ENCODE measurements around the gene PIGZ.
"Not testable (repeated sequence)": the region's sequence is repeated elsewhere in the genome, so short reads cannot be mapped to it uniquely, and the experiment has no call there.

The PIGZ gene

DNA sequence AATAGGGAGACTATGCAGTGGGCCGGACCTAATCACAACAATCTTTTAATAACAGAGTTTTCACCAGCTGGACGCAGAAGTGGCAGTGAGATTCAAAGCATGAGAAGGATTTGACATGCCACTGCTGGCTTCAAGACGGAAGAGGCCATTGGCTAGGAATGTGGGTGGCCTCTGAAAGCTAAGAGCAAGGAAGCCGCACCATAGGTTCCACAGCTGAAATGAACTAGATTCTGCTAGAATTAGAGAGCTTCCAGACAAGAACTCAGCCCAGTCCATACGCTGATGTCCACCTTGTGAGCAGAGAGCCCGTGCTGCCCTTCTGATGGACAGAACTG is 19.4 kb downstream of the PIGZ start:
- DNase-seq (ENCODE audit: low read depth): no peak

DNA sequence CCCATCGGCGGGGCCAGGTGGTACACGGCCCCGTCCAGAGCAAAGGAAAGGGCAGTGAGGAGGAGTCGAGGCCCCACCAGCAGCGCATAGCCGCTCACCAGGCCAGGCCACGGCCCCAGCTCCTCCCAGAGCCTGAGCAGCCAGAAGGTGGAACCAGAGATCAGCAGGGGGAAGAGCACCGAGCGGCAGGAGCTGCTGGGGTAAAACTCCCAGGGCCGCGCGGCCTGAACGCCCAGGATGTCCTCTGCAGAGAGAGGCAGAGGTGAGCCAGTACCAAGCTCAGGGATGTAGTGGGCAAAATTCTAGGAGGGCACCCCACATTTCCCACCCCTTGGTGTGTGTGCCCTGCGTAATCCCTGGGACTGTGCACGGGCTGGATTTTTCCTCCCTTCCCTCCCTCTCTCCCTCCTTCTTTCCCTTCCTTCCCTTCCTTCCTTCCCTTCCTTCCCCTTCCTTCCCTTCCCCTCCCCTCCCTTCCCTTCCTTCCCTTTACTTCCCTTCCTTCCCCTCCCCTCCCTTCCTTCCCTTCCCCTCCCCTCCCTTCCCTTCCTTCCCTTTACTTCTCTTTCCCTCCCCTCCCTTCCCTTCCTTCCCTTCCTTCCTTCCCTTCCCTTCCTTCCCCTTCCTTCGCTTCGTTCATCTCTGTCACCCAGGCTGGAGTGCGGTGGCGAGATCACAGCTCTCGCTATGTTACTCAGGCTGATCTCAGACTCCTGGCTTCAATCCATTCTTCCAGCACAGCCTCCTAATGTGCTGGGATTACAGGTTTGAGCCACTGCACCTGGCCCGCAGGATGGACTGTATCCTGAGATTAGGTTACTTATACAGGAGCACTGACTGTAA is 20.0 kb downstream of the PIGZ start:
- no peak for DNase-seq (ENCODE audit: low read depth)

DNA sequence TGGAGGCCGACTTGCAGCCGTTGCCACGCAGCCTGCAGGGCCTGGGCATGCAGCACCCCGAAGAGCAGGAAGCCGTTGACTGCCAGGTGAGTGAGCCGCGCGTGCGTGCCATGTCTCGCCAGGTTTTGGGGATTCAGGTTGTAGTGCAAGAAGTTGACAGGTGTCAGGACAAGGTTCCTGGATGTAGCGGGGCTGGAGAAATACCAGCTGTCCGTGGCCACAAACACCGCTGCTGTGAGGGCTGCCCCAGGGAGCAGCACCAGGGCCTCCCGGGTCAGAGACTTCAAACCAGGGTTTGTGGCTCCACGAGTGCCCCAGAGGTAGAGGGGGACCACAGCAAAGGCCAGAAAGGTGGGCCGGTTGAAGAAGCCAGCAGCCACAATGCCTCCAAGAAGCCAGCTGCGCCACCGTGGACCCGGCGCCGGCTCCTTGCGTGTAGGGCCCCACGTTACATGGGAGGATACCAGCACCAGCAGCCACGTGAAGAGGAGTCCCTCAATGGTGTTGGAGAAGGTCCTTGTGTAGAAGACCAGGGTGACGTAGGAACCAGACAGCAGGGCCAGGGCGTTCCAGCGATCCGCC is 20.7 kb downstream of the PIGZ start:
- DNase-seq (ENCODE audit: low read depth): no peak

DNA sequence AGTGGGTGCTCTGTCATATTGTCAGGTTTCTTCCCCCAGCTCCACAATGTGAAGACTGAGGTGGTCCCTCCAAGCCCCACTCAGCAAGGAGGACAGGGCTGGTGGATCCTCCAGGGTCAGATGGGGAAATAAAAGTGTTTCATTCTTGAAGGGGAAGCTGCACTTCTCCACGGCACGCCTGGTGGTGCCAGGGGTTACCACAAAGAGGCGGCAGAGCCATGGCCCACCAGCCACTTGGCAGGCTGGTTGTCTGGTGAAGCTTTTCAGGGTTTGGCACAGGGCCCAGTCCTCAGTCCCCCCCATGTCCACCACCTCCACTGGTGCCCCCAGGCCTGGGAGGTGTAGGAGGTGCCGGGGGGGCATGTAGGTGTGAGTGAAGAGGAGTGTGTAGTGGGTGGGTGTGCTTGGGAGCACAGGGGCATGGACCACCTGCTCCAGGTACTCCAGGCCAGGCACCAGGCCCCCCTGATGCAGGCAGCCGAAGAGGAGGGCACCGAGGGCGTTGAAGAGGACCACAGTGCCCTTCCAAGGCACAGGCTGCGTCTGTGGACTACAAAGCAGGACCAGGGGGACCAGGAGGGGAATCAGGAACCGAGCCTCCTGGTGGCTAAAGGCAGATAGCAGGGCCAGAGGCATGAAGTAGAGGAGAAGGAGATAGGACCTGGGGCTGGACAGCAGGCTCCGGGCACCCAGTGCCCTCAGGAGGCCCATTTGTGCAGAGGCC is 21.3 kb downstream of the PIGZ start:
- DNase-seq (ENCODE audit: low read depth): no peak

DNA sequence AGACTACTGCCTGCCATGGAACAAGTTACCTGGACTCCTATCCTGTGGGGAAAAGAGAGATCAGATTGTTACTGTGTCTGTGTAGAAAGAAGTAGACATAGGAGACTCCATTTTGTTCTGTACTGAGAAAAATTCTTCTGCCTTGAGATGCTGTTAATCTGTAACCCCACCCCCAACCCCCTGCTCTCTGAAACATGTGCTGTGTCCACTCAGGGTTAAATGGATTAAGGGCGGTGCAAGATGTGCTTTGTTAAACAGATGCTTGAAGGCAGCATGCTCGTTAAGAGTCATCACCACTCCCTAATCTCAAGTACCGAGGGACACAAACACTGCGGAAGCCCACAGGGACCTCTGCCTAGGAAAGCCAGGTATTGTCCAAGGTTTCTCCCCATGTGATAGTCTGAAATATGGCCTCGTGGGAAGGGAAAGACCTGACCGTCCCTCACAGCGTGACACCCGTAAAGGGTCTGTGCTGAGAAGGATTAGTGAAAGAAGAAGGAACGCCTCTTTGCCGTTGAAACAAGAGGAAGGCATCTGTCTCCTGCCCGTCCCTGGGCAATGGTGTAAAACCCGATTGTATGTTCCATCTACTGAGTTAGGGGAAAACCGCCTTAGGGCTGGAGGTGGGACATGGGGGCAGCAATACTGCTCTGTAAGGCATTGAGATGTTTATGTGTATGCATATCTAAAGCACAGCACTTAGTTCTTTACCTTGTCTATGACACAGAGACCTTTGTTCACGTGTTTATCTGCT is 24.4 kb downstream of the PIGZ start:
- not testable (repeated sequence) for DNase-seq (ENCODE audit: low read depth)

DNA sequence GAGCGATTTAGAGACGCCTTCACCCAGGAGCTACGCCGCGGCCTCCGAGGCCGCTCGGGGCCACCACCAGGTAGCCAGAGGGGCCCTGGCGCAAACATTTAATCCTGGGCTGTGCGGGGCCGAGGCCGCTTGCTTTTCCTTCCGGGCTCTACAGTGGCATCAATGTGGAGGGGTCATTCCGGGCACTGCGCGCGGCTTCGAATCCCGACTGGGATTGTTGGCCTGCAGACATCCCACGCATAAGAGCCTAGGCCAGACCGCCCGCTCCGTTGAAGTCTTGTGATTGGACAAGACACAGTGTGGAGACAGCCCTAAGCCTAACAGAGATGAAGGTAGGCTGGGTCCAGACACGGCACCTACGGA is 25.7 kb downstream of the PIGZ start:
- DNase-seq (ENCODE audit: low read depth): no peak

DNA sequence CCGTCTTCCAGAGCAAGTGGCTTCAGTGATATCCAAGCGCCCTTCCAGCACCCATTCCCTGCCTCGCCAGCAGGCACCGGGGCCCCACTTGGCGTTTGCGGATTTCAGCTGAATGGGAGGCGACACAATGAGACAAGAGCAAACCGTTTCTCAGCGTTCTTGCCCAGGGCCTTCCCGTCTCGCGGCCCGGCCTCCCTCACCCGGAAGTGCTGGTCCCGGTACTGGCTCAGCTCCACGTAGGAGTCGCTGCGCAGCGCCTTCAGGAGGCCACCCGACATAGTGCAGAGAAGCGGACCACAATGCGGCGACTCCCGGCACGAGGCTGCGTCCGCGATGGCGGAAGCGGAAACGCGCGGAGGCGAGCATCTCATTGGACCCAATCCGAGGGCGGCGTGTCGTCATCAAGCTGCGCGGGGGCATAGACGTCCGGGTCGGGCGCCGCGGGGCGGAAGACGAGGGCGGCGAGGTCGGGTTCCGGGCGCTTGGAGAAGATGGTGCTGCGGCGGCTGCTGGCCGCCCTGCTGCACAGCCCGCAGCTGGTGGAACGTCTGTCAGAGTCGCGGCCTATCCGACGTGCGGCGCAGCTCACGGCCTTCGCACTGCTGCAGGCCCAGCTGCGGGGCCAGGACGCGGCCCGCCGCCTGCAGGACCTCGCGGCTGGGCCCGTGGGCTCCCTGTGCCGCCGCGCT is 26.3 kb downstream of the PIGZ start, which contains the start of gene NCBP2:
Gene NCBP2, minus strand, starts transcription at position 303 of the 689 bp plus-strand sequence. Its CDS starts 25 bp downstream, at position 278.
- DNase-seq (ENCODE audit: low read depth): peak; percentile 89

DNA sequence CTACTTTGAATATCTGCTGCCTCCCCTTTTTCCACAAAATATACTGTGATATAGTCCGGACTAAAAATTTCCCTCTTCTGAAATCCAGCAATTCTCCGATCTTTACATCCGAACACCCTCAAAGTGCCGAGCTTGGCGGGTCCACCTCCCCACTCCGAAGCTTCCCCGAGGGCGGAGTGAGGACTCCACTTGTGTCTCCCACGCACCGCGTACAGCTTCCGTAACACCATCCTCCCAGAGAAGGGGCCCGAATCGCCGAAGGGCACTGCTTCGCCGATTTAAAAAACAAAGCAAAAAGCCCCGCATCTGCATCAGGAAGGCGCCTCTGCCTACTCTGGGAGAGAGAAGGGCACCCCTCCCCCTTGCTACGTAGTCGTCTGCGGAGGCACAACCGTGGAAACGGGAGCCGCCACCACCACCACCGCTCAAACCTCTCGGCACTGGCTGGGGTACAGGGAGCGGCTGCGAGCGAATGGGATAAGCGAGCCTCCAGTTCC is 26.9 kb downstream of the PIGZ start:
- DNase-seq (ENCODE audit: low read depth): peak; percentile 18

DNA sequence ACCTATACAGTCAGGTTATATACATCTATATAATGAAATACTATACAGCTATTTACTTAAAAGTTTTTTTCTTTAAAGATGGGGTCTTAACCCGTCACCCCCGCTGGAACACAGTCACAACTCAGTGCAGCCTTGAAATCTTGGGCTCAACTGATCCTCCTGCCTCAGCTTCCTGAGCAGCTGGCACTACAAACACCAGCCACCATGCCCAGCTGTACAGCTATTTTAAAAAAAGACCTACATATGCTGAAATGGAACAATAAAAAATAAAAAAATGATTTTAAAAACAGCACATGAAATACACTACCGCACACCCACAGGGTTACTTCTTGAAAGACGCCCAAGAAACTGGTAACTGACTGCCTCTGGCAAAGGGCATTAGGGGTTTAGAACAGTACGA is 30.1 kb downstream of the PIGZ start:
- DNase-seq (ENCODE audit: low read depth): no peak

DNA sequence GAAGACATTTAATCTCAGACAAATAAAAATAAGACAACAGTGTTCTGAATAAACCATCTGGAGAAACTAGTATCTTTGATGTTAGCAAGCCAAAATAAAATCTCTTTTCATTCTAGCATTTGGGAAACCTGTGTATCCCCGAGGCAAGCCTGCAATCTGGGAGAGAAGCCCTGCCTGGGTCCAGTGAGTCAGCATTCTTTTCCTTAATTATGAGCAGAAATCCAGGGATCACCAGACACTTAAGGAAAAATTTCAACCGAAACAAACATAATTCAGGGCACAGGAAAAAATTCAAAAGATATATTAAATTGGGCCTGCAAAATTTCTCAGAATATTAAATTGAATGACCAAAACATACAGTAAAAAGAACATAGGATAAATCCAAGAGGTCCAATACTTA is 30.5 kb downstream of the PIGZ start:
- no peak for DNase-seq (ENCODE audit: low read depth)

DNA sequence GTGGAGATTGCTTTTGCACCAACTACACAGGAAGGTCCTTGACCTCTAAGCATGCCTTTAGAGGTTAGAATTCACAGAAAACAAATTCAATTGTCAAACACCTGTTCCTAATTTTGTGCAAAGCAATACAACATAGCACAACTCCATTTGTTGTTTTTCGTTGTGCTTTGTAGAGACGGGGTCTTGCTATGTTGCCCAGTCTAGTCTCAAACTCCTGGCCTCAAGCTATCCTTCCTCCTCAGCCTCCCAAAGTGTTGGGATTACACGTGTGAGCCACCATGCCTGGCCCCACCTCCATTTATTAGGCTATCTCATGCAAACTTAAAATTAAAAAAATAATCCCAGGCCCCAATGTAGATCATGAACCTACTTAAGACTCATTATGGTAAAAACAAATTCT is 32.3 kb downstream of the PIGZ start:
- no peak for DNase-seq (ENCODE audit: low read depth)

DNA sequence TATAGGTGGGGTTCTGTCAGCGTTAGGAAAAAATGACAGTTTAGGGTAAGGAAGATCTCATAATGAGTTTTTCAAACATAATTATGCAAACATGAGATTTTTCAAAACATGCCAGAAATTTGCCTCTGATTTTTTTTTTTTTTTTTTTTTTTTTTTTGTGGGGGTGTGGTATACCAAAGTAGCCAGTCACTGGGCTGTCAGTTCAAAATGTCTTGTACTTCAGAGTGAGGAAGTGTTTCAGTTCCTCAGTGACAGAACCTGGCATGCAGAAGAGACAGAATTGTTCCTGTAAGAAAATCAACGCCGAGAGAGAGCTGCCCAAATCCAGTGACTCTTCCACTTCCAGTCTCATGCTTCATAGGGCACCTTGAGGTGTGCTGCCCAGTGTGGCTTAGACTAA is 36.0 kb downstream of the PIGZ start:
- DNase-seq (ENCODE audit: low read depth): no peak

DNA sequence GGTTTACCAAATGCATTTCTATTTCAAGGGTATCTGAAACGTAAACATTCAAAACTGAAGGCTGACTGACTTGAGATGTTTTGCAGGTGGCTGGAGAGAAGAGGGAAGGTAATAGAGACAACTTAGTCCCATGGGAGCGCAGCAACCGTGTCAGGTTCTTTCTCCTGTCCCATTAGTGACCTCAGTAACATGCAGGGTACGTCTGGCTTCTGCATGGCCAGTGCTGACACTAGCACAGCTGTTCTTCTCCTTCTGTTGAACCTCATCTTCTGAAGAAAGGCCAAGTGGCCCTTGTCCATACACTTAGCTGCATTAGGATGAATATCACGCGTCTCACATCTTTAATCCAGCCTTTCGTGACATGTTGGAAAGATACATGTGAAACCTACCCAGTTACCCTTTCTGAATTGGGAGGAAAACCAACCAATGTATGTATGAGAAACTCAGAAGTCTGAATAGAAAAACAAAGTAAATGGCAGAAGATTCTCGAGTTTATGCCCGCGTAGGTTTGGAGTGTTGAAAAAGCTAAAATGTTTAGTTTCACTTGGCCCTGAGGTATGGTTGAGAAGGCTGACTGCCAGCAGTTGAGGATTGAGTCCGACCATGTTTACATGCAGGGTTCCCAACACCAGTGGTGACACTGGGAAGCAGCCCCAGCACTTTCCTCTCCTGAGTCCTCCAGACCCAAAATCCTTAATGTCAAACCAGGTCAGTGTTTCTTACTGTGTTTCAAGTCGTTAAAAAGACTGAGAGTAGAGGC is 36.6 kb downstream of the PIGZ start:
- DNase-seq (ENCODE audit: low read depth): no peak

DNA sequence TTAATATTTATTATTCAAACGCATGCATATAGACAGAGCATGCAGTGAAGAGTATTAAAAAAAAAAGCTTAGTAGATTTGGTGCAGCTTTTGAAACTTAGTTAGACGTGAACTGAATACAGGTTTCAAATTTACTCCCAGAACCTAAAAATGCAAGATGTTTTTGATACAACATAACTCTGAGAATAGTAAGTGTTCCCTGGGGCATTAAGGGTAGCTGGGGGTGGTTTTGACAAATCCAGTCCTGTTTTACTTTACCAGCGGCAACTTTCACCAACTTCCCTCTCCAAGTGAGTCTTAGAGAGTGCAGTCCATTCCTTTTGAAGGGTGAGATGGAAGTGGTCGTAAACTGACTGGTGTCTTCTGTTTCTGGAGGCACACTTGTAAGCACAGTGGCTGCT is 37.5 kb downstream of the PIGZ start:
- no peak for DNase-seq (ENCODE audit: low read depth)

DNA sequence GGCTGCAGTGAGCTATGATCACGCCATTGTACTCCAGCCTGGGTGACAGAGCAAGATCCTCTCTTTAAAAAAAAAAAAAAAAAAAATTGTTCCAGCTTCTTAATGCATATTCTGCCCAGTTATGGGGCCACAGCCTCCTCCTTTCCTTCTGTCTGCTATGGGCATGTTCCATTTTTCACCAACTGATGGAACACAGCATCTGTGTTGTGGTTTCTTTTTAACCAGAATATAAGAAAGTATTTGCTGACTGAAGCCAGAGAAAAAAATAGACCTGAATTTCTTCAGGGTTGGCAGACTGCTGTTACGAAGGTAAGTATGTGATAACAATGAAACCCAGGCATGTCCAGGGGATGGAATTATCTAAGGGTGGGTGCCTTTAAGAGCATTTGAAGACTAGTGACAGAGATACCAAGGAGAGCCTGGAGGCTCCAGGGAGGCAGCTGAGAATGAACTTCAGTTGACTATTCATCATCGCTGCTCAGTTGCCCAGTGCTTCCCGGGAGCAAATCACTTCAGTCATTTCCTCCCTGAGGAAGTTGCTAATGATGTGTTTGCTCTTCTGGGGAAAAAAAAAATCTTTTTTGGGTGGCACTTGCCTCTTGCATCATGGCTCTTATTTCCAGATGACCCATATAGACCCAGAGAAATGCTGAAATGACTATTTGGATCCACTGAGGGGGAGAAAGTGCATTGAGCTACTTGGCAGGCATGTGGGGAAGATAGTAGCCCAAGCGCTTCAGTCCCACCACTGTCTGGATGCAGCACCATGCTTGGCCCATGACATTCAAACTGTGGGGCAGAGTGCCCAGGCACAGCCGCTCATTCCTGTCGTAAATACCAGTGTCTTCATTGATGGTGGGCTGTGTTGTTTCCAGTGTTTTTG is 40.8 kb downstream of the PIGZ start:
- DNase-seq (ENCODE audit: low read depth): no peak

DNA sequence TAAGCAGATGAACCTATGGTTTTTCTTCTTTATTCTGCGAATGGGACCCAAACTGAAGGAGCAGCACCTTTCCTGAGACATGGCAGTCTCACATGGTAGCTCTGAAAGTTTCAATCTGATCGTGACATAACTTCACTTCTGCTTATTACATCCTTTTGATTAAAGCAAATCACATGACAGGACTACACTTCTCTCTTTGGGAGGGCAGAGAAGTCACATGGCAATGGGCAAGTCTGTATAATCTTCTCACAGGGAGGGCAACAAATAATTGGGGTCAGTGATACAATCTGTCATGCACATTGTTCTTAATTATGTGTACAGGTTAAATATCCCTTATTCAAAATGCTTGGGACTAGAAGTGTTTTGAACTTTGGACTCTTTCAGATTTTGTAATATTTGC is 47.9 kb downstream of the PIGZ start:
- no peak for DNase-seq (ENCODE audit: low read depth)

DNA sequence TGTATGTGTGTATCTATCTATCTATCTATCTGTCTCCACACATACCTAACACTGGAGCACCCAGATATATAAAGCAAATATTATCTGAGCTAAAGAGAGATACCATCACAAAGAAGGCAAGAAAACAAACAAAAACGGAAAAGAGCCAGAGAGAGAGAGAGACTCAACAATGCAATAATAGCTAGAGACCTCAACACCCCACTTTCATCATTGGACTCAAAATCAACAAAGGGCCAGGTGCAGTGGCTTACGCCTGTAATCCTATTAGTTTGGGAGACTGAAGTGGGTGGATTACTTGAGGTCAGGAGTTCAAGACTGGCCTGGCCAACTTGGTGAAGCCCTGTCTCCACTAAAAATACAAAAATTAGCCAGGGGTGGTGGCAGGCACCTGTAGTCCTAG is 49.7 kb downstream of the PIGZ start:
- no peak for DNase-seq (ENCODE audit: low read depth)

DNA sequence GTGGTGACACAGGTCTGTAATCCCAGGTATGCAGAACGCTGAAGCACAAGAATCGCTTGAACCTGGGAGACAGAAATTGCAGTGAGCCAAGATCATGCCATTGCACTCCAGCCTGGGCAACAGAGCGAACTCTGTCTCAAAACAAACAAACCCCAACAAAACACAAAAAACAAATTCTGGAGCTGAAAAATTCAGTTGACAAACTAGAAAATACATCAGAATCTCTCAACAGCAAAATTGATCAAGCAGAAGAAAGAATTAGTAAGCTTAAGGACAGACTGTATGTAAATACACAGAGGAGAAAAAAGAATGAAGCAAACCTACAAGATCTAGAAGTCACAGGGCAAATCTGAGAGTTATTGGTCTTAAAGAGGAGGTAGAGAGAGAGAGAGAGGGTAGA is 51.6 kb downstream of the PIGZ start:
- no peak for DNase-seq (ENCODE audit: low read depth)

DNA sequence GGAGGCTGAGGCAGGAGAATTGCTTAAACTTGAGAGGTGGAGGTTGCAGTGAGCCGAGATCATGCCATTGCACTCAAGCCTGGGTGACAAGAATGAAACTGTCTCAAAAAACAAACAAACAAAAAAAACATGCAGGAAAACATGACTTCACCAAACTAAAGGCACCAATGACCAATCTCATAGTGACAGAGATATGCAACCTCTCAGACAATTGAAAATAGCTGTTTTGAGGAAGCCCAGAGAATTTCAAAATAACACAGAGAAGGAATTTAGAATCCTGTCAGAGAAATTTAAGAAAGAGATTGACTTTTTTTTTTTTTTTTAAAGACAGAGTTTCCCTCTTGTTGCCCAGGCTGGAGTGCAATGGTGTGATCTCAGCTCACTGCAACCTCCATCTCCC is 52.4 kb downstream of the PIGZ start:
- DNase-seq (ENCODE audit: low read depth): no peak

DNA sequence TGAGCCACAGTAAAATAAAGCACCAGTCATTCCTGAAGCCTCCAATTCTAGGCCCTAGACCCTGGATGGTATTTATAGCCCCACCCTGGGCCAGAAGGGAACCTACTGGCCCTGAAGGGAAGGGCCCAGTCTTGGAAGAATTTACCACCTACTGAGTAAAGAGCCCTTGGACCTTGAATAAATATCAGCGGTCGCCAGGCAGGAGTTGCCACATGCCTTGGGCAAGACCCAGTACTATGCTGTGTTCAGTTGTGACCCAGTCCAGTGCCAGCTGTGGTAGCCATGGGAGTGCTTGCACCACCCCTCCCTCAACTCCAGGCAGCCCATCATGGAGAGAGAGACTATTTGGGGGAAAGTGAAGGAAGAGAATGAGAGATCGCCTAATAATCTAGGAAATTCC is 53.3 kb downstream of the PIGZ start:
- no peak for DNase-seq (ENCODE audit: low read depth)

All from non-pigmented ciliary epithelial cell (primary cell).